ENCODE measurements around the gene PPP1R14D. TPM values are rescaled to one million over a fixed set of nuclear protein-coding genes. Genes with fewer than 3 reads are reported as not detected.
A peak's percentile ranks its signal among the peaks of the same experiment; 100 is the strongest.

Gene PPP1R14D
- total RNA-seq, 6 experiments from 2014 or later, result not detected

- intact Hi-C loops (cut with DNase I), result no loop called here
- H3K36me3 ChIP-seq, result peaks cover 0 to 20% (median 10%) of the 10 kb centered on the region in 4 donors
- DNase-seq (peak; percentile 81 to 86 (median 84)), ATAC-seq (peak; percentile 94 to 98 (median 96))
- H3K4me1 ChIP-seq, result peaks cover 0 to 15% (median 7%) of the 10 kb centered on the region in 4 donors
- 26% methylated on average over 3 of the region's 8 CpGs for WGBS (ENCODE audit: insufficient coverage, low coverage, low lambda C conversion rate, missing lambda C conversion rate)
- H3K4me3 ChIP-seq, result no peak overlapping the region
- no peak overlapping the region for H3K27ac ChIP-seq
- H3K9me3 ChIP-seq, result no peaks in the 10 kb centered on the region
- TF ChIP-seq CTCF (IDR thresholded peaks at IDR 0.05) (peak; percentile 72 to 92 (median 85)), POLR2A (IDR thresholded peaks at IDR 0.05) (no peak)
- no peaks in the 10 kb centered on the region for H3K27me3 ChIP-seq
Measured at GRCh38 chr15:40782609-40783227, 45.8 kb downstream of the PPP1R14D start.

- ATAC-seq (peak; percentile 91 to 98 (median 96)), DNase-seq (peak; percentile 79 to 90 (median 87))
- WGBS (ENCODE audit: insufficient coverage, low coverage, low lambda C conversion rate, missing lambda C conversion rate), result 31% methylated on average over 7 of the region's 11 CpGs
- H3K9me3 ChIP-seq, result no peaks in the 10 kb centered on the region
- H3K4me3 ChIP-seq, result peak overlapping the region in 1 of 3 donors; percentile 2
- H3K36me3 ChIP-seq, result peaks cover 0 to 57% (median 15%) of the 10 kb centered on the region in 4 donors
- peak overlapping the region in 2 of 3 donors; percentile 53 to 74 for H3K27ac ChIP-seq
- intact Hi-C loops (cut with DNase I), result no loop called here
- peaks cover 0 to 27% (median 12%) of the 10 kb centered on the region in 4 donors for H3K4me1 ChIP-seq
- H3K27me3 ChIP-seq, result no peaks in the 10 kb centered on the region
- peak in 1 of 4 donors; percentile 10 for TF ChIP-seq CTCF (IDR thresholded peaks at IDR 0.05)
- TF ChIP-seq POLR2A (IDR thresholded peaks at IDR 0.05), result no peak
Measured at GRCh38 chr15:40776537-40777141, 51.9 kb downstream of the PPP1R14D start.

GRCh38 chr15:40775740-40776536 lies 52.6 kb downstream of the PPP1R14D start:
- Histone ChIP-seq H3K4me1 (peaks cover 0 to 34% (median 16%) of the 10 kb centered on the region in 4 donors), H3K27ac (peak overlapping the region in 2 of 3 donors; percentile 53 to 74), H3K27me3 (no peaks in the 10 kb centered on the region), H3K4me3 (peak overlapping the region in 1 of 3 donors; percentile 2), H3K36me3 (peaks cover 0 to 57% (median 15%) of the 10 kb centered on the region in 4 donors), H3K9me3 (no peaks in the 10 kb centered on the region)
- intact Hi-C loops (cut with DNase I), result no loop called here
- 32% methylated on average over 4 of the region's 14 CpGs for WGBS (ENCODE audit: insufficient coverage, low coverage, low lambda C conversion rate, missing lambda C conversion rate)
- TF ChIP-seq CTCF (IDR thresholded peaks at IDR 0.05) (no peak), POLR2A (IDR thresholded peaks at IDR 0.05) (no peak)
- peak; percentile 5 to 54 (median 28) for ATAC-seq
- DNase-seq, result peak in 2 of 3 donors; percentile 52 to 89

- DNase-seq, result no peak
Measured at GRCh38 chr15:40775007-40775406, 53.5 kb downstream of the PPP1R14D start.

More at GRCh38 chr15:40775007-40775406, 53.5 kb downstream of the PPP1R14D start:
- H3K36me3 ChIP-seq, result peaks cover 0 to 57% (median 16%) of the 10 kb centered on the region in 4 donors
- no peak for ATAC-seq
- H3K27me3 ChIP-seq, result no peaks in the 10 kb centered on the region
- TF ChIP-seq POLR2A (IDR thresholded peaks at IDR 0.05) (no peak), CTCF (IDR thresholded peaks at IDR 0.05) (no peak)
- no peaks in the 10 kb centered on the region for H3K9me3 ChIP-seq
- no peak overlapping the region for H3K4me3 ChIP-seq
- peaks cover 0 to 43% (median 21%) of the 10 kb centered on the region in 4 donors for H3K4me1 ChIP-seq
- intact Hi-C loops (cut with DNase I), result no loop called here
- WGBS (ENCODE audit: insufficient coverage, low coverage, low lambda C conversion rate, missing lambda C conversion rate), result 100% methylated on average over 2 of the region's 10 CpGs
- peak overlapping the region in 1 of 3 donors; percentile 74 for H3K27ac ChIP-seq
